ENCODE measurements around the gene GRK4.
"Not testable (repeated sequence)": the region's sequence is repeated elsewhere in the genome, so short reads cannot be mapped to it uniquely, and the experiment has no call there.

GRK4 gene

DNA sequence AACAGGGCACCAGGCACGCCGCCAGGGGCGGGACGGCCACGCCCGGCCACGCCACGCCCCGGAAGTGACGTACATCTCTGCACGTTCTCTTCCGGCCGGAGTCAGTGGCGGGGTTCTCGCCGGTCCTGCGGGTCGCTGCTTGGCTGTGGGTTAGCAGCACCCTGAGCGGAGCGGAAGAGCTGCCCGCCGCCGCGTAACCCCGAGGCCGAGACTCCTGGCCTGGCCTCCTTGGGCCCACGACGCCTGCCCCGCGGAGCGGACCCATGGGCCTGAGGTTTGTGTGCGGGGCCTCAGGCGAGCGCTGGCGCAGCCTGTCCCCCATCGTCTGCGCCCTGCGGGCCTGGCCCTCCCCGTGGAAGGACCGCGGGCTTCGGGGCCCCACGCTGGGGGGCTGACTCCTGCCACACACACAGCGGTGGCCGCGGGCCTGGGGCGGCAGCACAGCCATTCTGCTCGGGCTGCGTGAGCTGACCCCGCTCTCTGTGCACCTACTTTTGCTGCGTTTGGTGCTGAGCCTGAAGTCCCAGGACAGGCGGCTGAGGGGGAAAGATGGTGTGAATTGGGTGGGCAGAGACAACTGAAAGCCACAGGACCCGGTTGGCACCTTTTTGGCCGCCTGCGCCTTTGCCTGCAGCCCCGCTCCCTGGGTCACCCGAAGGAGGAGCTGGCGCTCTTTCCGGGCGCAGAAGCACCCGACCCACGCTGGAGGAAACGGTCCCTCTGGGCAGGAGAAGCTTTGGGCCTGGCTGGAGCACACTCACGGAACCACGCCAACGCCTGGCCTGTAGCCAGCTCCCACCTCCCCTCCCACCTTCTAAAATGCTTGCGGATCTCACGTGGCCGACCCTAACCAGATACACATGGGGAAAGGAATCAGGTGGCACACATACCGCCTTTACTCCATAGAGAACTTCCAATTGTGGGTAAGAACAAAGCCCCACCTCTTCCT is 28.3 kb upstream of the GRK4 start:
- Mint-ChIP-seq H3K27ac (peak overlapping the region; percentile 82), H3K4me1 (ENCODE audit: low read depth) (peaks cover 55% of the 10 kb centered on the region), H3K36me3 (ENCODE audit: low read depth) (peaks cover 62% of the 10 kb centered on the region), H3K4me3 (peak overlapping the region; percentile 70), H3K9me3 (no peaks in the 10 kb centered on the region), H3K27me3 (no peaks in the 10 kb centered on the region)
- intact Hi-C loops (cut with micrococcal nuclease) = loop anchor here (1.0 to 10.0 kb wide), 4 partner anchors 28 to 178 kb away; partner anchors contain the start of genes ADD1, GRK4, NOP14 and TNIP2

DNA sequence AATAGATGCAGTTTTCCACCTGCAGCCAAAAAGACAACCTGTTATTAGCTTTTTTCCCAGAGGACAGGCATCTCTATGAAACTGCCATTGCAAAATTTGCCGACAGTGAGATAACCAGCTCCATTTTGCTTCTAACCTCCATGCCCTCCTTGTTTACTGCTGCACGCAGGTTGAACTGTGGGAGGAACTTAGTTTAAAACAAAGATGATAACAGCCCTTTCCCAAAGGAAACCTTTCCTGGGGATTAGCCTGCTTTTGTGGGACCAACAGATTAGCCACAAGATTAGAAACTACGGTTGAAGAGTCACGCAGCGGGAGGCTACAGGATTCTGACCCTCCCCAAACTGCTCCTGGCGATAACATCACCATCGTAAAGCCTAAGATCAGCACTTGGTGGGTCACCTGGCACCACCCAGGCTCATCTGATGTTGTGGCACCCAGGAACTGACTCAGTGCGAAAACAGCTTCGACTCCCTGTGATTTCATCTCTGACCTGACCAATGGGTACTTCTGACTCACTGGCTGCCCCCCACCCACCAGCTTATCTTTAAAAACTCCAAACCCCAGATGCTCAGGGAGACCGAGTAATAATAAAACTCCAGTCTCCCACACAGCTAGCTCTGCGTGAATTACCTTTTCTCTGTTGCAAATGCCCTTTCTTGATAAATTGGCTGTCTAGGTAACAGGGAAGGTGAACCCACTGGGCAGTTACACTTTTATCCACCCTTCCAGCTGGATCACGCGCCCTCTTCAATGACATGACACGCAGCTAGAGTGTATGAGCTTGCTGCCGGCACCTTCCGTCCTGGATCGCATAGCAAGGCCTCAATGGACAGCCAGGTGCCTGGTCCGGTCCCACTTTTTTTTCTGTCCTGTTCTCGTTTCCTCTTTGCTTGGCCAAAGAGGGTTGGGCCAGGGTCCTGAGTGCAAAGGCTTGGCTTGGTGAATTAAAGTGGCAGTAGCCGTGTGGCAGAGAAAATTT is 27.3 kb upstream of the GRK4 start:
- no peaks in the 10 kb centered on the region for H3K27me3 Mint-ChIP-seq
- H3K9me3 Mint-ChIP-seq = no peaks in the 10 kb centered on the region
- peaks cover 62% of the 10 kb centered on the region for H3K36me3 Mint-ChIP-seq (ENCODE audit: low read depth)
- intact Hi-C loops (cut with micrococcal nuclease) = loop anchor here (10.0 kb wide), 1 partner anchor 91 kb away; the partner anchor contains the start of gene ADD1
- H3K27ac Mint-ChIP-seq = peak overlapping the region; percentile 82
- H3K4me3 Mint-ChIP-seq = peak overlapping the region; percentile 70
- H3K4me1 Mint-ChIP-seq (ENCODE audit: low read depth) = peaks cover 48% of the 10 kb centered on the region

- Mint-ChIP-seq H3K9me3 (no peaks in the 10 kb centered on the region), H3K27me3 (no peaks in the 10 kb centered on the region), H3K4me1 (ENCODE audit: low read depth) (peaks cover 41% of the 10 kb centered on the region), H3K4me3 (no peak overlapping the region), H3K36me3 (ENCODE audit: low read depth) (peaks cover 64% of the 10 kb centered on the region), H3K27ac (no peak overlapping the region)
- intact Hi-C loops (cut with micrococcal nuclease) = loop anchor here (10.0 kb wide), 1 partner anchor 92 kb away; the partner anchor contains the start of gene ADD1
These were observed 26.6 kb upstream of the GRK4 start for GRCh38 chr4:2936773-2937145.

- intact Hi-C loops (cut with micrococcal nuclease) = loop anchor here (10.0 kb wide), 1 partner anchor 93 kb away; the partner anchor contains the start of gene ADD1
- Mint-ChIP-seq H3K27ac (no peak overlapping the region), H3K4me3 (no peak overlapping the region), H3K27me3 (no peaks in the 10 kb centered on the region), H3K4me1 (ENCODE audit: low read depth) (peaks cover 36% of the 10 kb centered on the region), H3K36me3 (ENCODE audit: low read depth) (peaks cover 69% of the 10 kb centered on the region), H3K9me3 (no peaks in the 10 kb centered on the region)
These were observed 26.1 kb upstream of the GRK4 start for GRCh38 chr4:2937146-2937857.

DNA sequence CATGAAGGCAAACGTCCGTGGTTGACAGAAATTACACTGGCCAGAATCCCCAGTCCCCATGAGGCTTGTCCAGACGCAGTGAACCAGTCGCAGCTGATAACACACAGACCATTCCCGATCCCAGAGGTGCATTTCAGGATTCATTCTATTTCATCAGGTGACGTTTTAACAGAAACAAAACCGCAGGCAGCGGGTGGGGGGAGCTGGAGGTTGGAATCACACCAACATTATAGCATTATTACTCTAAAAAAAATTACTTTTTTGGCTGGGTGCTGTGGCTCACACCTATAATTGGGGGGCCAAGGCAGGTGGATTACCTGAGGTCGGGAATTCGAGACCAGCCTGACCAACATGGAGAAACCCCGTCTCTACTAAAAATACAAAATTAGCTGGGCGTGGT is 25.4 kb upstream of the GRK4 start:
- H3K27me3 Mint-ChIP-seq = no peaks in the 10 kb centered on the region
- peaks cover 38% of the 10 kb centered on the region for H3K4me1 Mint-ChIP-seq (ENCODE audit: low read depth)
- H3K4me3 Mint-ChIP-seq = no peak overlapping the region
- H3K36me3 Mint-ChIP-seq (ENCODE audit: low read depth) = peaks cover 75% of the 10 kb centered on the region
- H3K27ac Mint-ChIP-seq = no peak overlapping the region
- intact Hi-C loops (cut with micrococcal nuclease) = loop anchor here (10.0 kb wide), 1 partner anchor 93 kb away; the partner anchor contains the start of gene ADD1
- no peaks in the 10 kb centered on the region for H3K9me3 Mint-ChIP-seq

DNA sequence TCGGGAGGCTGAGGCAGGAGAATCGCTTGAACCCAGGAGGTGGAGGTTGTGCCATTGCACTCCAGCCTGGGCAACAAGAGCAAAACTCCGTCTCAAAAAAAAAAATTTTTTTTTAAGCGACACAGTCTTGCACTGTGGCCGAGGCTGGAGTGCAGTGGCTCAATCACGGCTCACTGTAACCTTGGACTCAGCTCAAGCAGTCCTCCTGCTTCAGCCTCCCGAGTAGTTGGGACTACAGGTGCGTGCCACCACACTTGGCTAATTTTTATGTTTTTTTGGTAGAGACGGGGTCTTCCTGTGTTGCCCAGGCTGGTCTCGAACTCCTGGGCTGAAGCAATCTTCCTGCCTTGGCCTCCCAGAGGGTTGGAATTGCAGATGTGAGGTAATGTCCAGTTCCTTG is 25.0 kb upstream of the GRK4 start:
- H3K4me3 Mint-ChIP-seq, H3K27me3 Mint-ChIP-seq, H3K9me3 Mint-ChIP-seq, H3K27ac Mint-ChIP-seq: not testable (repeated sequence)
- Mint-ChIP-seq H3K36me3 (ENCODE audit: low read depth) (peaks cover 75% of the 10 kb centered on the region), H3K4me1 (ENCODE audit: low read depth) (peaks cover 38% of the 10 kb centered on the region)
- intact Hi-C loops (cut with micrococcal nuclease) = loop anchor here (10.0 kb wide), 1 partner anchor 94 kb away; the partner anchor contains the start of gene ADD1

GRCh38 chr4:2938906-2939305 is 24.5 kb upstream of the GRK4 start:
- Mint-ChIP-seq H3K27me3 (no peaks in the 10 kb centered on the region), H3K9me3 (no peaks in the 10 kb centered on the region), H3K36me3 (ENCODE audit: low read depth) (peaks cover 79% of the 10 kb centered on the region), H3K27ac (no peak overlapping the region), H3K4me3 (no peak overlapping the region), H3K4me1 (ENCODE audit: low read depth) (peaks cover 35% of the 10 kb centered on the region)
- intact Hi-C loops (cut with micrococcal nuclease) = loop anchor here (10.0 kb wide), 1 partner anchor 94 kb away; the partner anchor contains the start of gene ADD1

- Mint-ChIP-seq H3K4me1 (ENCODE audit: low read depth) (peaks cover 42% of the 10 kb centered on the region), H3K4me3 (no peak overlapping the region), H3K9me3 (no peaks in the 10 kb centered on the region), H3K27ac (no peak overlapping the region), H3K27me3 (no peaks in the 10 kb centered on the region), H3K36me3 (ENCODE audit: low read depth) (peaks cover 86% of the 10 kb centered on the region)
- intact Hi-C loops (cut with micrococcal nuclease) = loop anchor here (10.0 kb wide), 1 partner anchor 95 kb away; the partner anchor contains the start of gene ADD1
These were observed 23.8 kb upstream of the GRK4 start for GRCh38 chr4:2939383-2940243.

DNA sequence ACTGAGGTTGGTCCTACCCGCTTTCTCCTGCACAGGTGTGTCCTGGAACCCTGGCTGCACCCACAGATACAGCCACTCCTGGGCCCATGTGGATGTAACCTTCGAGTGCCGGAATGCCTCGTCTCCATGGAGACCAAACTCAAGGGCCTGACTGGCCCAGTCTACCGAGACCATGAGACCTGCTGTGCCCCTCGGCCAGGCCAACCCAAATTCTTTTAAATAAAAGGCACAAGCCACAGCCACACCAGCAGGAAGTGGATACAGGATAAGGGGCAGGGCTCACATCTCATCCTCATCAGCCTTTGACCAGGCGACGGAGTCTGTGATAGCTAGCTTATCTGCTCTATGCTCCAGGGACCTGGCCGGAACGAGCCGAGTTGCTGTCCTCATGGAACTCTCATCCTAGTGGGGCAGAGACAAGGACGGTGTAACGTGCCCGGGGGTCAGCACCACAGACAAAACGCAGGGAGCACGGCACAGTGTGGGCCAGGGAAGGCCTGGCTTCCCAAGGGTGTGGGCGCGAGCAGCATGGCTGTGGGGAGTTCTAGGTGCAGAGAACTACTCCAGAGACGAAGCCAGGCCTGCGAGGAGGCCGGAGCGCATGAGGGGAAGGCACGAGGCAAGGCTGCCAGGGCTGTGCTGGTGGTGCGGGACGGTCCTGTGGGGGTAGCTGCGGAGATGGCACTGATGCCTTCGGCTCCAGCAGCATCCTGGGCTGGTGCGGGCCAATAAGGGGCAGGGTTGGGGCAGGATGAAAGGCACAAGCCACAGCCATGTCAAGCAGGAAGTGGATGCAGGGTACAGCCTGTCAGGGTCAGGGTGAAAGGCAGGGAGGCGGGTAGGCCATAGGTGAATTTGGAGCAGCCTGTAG is 22.9 kb upstream of the GRK4 start:
- no peaks in the 10 kb centered on the region for H3K27me3 Mint-ChIP-seq
- peaks cover 95% of the 10 kb centered on the region for H3K36me3 Mint-ChIP-seq (ENCODE audit: low read depth)
- intact Hi-C loops (cut with micrococcal nuclease) = no loop called here
- H3K27ac Mint-ChIP-seq = no peak overlapping the region
- H3K9me3 Mint-ChIP-seq = no peaks in the 10 kb centered on the region
- H3K4me1 Mint-ChIP-seq (ENCODE audit: low read depth) = peaks cover 47% of the 10 kb centered on the region
- H3K4me3 Mint-ChIP-seq = no peak overlapping the region

DNA sequence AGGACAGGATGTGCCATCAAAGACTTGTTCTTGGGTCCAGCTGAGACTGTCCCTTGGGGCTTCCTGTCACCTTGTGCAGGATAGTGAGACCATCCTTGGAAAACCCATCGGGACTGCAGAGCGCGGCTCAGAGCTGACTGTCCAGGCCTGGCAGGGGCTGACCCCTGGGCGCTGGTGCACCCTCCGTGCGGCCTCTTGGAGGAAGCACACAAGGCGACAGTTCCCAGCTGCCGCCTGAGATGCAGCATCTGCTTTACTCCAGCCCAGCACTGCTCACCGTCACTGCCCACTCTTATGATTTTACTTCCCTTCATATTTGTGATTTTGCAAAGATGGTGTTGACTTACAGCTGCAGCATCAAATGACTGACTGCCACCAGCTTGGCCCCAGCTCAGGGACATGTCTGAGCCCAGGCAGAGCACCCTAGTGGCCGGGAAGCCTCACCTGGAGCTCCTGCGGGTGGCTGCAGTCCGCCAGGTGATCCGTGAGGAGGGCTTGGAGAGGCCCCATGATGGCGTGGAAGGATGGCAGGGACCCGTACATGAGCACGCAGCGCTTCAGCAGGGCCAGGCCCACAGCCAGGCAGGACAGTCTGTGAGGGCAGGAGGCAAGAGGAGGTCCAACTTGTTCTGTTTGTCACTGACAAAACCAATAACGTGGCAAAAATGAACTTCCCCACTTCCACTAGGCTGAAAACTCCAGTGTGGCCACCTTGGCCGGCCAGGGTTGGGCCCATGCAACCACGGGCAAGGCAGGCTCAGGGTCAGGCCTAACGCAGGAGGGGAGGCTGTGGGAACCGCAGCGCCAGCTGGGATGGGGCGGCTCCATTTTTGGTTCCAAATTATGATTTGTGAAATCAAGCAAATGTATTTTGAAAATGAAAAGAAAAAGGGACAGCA is 22.0 kb upstream of the GRK4 start:
- Mint-ChIP-seq H3K9me3 (no peaks in the 10 kb centered on the region), H3K4me3 (no peak overlapping the region), H3K27ac (no peak overlapping the region), H3K4me1 (ENCODE audit: low read depth) (peaks cover 41% of the 10 kb centered on the region), H3K27me3 (no peaks in the 10 kb centered on the region), H3K36me3 (ENCODE audit: low read depth) (peaks cover 100% of the 10 kb centered on the region)
- intact Hi-C loops (cut with micrococcal nuclease) = no loop called here

GRCh38 chr4:2942037-2942531 is 21.3 kb upstream of the GRK4 start:
- H3K9me3 Mint-ChIP-seq = no peaks in the 10 kb centered on the region
- peak overlapping the region; percentile 18 for H3K27ac Mint-ChIP-seq
- H3K4me3 Mint-ChIP-seq = no peak overlapping the region
- peaks cover 34% of the 10 kb centered on the region for H3K4me1 Mint-ChIP-seq (ENCODE audit: low read depth)
- H3K27me3 Mint-ChIP-seq = no peaks in the 10 kb centered on the region
- peaks cover 100% of the 10 kb centered on the region for H3K36me3 Mint-ChIP-seq (ENCODE audit: low read depth)
- intact Hi-C loops (cut with micrococcal nuclease) = no loop called here

Data from dendritic cell treated with granulocyte-macrophage colony-stimulating factor and Interleukin-4, amounts not matched to agents 40 ng/mL and 50 ng/mL, for 4 days (primary cell).